NCI-H128 (cell line): Measurements from ENCODE around the gene MID1.

Source experiments
- DNase-seq: peaks from one replicate; lab custom pipeline; 2025; ENCODE audit not compliant: unreplicated experiment; lab: John Stamatoyannopoulos, UW

Gene MID1

DNA sequence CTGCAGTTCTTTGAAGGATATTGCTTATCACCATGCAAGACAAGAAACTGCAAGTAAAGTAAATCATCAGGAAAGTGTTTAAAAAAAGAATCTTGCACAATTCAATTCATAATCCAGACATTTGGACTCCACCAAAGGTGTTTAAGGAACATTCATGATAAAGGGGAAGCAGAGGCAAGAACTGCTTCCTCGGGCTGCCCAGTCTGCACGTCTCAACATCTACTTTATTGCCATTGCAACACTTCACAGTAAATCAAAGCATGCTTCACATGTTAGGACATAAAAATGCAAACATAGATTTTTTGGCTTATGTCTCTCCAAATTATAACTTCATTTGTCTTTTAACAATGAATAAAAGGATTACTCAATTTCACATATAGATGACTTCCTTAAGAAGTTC lies 42.5 kb downstream of the MID1 start:
- DNase-seq: no peak

DNA sequence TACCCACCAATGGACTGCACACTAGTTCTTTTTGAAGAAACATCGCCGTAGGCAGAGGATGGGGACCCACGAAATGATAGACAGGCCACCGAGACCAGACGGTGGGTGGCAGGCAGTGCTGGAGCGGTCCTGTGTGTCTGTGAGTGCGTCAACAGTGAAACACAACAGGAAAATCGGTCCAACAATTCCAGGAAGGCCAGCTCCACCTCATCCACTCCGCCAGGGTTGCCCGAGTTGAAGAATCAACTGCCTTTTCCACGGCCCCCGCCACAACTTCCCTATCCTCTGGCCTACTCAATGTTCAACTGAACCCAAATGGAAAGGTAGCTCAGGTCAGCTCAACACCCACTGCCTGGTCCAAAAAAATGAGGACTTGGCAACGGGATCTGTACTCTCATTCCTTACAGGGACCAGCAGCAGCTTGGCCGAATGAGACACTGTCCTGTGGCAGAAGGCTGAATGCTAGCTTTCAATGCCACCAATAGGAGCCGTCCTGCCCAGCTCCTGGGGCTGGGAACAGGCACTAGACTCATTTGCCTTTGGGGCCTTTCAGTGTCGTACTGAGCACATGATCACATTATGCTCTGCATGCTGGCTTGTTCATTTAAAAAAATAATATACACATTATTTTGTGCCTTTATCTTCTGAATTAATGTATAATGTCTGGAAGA lies 43.5 kb downstream of the MID1 start:
- DNase-seq: no peak

DNA sequence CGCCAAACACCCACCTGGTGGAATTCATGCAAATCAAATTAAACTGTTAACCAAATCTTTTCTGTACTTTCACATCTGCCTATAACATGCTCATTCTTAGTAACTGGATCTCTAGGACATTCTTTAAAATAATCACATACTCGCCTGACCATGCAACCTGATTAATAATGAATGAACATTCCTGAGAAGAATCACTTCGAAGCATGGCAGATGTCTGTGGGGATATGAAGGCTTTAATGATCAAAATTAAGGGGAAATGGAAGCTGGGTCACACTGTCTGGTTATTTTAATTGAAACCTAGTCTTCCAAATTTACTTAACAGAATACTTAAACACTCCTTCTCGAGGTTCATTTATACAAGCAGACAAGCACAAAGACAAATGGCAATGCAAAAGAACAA lies 44.2 kb downstream of the MID1 start:
- DNase-seq: no peak

DNA sequence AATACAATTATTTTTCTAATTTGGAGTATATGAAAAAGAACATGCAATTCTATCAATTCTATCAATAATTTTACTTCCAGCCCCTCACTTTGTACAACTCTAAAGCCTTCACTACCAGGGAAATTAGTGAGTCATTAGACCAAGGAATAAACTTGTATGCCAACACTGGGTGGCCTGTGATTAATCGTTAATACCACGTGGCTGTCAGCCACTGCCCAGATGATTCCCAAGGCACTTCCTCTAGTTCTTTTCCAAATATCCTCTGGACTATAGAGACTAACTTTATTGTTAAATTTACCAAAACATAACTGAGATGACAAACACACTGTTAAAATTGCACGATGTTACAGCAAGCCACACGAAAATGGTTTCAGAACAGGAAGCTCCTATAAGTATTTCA lies 45.7 kb downstream of the MID1 start:
- no peak for DNase-seq

DNA sequence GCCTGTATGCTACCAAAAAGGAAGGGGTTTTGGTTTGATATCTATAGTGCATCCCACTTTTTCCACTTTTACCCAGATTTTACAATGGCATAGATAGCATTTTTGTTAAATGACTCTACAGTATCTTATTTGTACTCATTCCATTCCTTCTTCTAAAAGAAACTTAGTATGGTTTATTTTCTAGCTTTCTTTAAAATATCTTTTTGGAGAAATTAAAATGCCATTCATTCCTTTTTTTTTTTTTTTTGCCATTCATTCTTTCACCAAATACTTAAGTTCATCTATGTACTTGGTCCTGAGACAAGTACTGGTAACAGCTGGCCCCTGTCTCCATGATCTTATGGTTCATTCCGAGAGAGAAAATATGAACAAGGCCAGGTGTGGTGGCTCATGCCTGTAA lies 49.1 kb downstream of the MID1 start:
- DNase-seq: no peak

DNA sequence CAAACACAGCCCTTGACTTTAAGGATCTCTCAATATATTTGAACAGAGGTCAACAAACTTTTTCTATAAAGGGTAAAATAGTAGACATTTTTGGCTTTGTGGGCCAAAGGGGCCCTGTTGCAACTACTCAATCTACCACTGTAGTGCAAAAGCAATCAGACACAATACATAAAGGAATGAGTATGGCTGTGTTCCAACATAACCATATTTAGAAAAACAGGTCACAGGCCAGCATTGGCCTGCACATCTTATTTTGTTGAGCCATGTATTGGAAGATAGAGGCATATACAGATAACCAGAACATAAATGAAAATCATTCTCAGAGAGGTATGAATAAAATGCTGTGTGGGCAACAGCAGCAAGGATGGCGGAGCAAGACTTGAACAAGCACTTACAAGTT lies 49.8 kb downstream of the MID1 start:
- DNase-seq: no peak

DNA sequence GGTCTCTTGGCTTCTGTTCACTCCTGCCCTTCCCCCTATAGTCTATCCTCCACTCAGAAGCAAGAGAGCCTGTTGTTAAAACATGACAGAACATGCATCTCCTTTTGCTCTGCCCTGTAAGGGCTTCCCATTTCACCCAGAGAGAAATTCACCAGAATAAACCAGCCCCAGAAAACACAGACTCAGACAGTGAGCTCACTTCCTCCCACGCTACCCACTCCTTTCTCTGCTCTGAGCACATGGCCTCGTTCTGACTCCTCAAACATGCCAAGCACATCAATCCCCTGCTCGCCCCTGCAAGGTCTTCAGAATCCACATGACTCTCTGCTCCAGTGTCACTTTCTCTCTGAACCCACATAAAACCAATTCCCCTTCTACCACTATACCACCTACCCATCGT lies 50.4 kb downstream of the MID1 start:
- DNase-seq: no peak

DNA sequence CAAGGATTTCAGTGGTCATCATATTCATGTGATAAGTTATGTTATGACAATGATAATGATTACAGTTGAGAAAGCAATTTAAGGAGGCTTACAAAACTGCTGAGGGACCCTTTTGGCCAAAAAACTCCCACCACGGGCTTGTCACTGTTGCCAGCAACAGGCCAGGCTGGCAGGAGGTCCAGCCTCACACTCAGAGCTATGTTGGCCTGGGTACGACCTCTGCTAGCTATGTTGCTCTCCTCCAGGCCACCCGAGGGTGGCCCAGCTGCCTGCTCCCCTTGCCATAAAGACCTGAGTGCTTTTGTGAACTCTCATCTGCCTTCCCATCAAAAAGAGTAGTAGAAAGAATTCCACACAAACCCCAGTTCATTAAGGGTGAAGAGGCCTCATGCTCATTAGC lies 52.0 kb downstream of the MID1 start:
- no peak for DNase-seq

DNA sequence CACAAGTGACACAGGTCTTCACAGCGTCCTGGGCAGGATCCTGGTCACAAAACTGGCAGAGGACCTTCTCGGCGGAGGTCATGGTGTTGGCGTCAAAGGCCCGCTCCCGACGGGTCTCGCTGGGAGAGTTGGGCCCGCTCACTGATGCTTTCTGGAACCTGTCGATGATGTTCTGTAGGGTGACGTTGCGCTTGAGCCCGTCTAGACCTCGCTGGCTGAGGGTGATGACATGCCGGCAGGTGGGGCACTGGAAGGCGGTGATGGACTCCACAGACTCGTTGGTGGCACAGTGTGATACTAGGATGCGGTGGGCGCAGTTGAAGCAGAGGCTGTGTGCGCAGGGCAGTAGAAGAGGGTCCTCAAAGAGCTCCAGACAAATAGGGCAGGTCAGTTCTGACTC lies 53.2 kb downstream of the MID1 start:
- DNase-seq: no peak

DNA sequence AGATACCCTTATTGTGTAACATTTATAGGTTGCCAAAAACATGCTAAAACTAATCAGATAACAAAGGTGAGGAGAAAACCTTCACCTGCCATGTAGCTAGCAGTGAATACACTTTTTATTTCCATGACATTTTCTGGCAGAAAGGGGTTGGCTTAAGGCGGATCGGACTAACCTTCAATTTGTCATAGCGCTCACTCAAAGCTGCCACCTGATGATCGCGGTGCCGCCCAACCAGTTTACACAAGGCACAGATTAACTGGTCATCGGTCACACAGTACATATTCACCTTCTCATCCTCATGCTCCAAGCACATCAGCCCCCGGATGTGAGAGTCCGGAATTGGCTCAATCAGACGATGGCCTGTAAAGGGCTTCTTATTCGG lies 53.7 kb downstream of the MID1 start:
- no peak for DNase-seq

DNA sequence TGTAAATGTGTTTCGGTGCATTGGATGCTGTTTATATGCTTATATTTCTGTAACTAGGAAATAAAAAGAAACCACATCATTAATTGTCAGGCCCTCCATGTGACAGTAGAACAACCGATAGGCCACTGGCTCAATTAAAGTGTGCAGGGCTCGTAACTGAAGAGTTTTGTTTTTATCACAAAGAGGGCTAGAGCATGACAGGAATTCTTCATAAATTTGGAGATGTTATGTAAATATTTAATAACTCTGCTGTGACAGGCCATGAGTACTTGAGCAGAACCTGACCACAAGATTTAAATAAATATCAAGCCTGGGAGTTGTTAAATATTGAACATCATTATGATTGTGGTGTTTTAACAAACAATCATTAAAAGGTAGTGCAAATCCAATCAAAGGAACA lies 55.9 kb downstream of the MID1 start:
- no peak for DNase-seq

DNA sequence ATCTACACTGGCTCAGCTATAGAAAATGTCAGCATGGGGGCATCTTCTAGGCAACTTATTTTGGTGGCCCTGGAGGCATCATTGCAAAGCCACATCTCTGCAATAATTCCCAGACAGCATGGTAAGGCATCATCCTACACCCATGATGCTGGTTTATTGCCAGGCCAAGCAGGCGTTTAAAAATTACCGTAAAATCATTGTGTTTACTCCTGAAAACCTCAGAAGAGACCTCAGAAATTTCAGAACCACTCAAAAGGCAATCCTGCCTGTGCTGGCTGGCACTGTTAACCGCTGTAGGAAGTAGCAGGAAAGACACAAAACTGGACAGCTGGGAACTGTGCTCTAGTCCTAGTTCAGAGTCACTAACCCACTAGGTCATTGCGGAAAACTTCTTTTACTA lies 63.2 kb downstream of the MID1 start:
- no peak for DNase-seq

DNA sequence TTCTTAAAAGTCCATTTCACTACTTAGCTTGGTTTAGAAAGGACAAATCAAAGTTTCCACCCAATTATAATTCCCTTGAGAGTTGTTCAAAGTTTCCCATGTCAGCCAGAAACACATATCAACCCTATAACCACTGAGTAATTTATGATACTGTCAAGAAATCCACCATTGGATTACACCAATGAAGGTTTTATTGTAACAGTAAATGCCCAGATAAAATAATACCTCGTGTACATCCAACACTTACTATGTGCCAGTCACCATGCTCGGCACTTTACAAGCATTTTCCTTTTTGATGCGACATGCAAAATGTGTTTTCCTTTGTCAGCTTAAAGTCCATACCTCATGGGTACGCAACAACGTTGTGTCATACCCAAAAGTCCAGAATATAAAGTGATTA lies 64.0 kb downstream of the MID1 start:
- no peak for DNase-seq

DNA sequence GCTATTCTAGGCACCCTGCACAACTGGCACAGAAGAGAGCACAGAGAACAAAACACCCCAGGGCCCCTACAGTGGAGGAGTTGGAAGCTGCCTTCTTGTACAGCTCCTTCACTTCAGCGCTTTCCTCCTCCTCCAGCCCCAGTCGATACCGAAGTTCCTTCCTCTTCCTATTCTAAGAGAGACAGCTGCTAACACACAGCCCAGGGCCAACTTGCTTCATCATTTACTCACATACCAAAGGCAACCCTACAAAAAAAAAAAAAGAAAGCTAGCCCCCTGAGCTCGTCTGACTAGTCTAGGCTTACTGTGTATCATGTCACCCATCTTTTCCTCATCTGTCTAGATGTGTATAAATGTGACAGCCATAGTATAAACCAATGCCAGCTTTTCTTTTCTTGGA lies 64.5 kb downstream of the MID1 start:
- no peak for DNase-seq

DNA sequence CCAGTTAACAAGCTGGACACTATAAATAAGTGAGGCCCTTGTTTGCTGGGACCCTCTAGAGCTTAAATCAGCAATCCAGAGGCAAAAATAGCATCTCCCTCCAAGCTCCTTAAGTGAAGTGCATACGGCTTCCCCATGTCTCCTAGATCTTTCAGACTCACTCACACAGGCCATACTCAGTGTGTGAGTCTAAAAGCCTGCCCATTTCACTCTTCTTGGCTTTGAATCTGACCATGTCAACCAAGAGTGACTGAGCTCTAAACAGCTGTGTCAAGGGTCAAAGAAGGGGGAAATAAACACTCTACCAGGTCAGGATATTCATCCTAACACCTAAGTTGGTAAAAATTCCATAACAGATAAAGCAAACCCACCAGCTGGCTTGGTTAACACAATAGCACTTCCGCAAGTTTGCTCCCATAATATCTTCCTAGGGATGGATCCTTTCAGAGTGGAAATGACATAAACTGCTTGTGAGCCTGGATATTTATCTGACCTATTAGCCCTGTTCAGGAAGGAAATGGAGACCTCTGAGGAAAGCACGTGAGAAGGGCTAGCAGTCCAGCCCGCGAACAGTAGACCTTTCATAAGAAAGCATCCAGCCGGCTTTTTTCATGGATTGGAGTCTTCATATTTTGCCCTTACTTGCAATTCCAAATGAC lies 65.6 kb downstream of the MID1 start:
- no peak for DNase-seq

DNA sequence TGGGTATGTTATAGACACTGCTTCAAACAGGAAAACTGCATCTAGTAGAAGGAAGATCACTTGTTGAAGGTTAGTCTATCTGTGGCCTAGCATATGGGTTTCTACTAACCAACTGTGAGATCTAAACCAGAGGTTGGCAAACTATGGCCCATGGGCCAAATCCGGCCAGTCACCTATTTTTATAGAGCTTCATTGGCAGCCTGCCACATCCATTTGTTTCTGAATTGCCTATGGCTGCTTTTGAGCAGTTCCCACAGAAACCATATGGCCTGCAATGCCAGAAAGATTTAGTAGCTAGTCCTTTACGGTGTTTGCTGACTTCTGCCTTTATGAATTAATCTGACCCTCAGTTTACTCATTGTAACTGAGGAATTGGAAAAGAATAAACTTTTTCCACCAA lies 71.1 kb downstream of the MID1 start:
- no peak for DNase-seq

DNA sequence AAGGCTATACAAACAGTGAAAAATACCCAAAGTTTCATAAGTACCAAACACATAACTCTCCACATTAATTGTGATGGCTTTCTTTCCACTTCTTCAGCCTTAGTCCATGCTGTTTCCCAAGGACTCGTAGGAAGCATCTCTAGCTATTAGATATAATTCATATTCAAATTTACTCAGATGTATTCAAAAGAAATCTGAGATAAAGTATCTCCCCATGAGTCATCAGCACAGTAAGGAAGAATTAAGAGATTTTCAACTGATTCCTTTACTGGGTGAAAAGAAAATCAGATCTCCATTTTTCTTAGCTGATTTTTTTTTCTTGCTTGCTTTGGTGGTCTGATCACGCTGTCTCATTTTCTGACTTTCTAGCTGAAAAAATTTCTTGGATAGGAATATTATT lies 71.7 kb downstream of the MID1 start:
- no peak for DNase-seq

DNA sequence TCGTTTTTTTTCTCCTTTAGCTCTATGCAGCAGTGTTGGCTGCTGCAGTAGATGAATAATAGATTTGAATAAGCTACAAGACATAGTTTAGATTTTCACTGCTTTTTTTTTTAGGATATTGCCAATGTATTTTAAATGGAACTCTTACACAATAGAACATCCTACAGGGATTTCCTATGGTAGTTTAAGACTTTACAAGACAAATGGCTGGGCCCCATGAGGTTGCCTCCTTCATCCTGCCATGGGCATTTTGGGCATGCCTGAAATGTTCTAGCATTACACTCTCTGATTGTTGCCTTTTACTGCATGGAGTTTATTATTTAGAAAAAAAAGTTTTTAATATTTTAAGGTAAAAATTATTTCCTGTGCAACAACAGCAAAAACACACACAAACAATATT lies 74.5 kb downstream of the MID1 start:
- DNase-seq: no peak

DNA sequence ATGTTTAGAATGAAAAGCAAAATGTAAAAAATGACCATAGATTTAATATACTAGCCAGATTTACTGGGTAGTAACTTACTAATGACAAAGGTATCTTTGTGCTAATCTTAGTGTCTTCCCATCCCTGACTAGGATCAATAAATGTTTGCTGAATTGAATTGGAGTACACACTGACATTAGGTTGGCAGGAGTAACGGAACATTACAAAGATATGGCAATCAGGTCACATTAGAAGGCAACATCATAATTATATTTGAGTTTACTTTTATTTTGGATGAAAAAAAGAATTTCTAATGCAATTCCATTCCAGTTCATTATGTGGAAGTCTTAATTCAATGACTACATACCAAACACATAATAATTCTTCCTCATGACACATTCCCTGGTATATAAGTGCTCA lies 77.8 kb downstream of the MID1 start:
- no peak for DNase-seq

DNA sequence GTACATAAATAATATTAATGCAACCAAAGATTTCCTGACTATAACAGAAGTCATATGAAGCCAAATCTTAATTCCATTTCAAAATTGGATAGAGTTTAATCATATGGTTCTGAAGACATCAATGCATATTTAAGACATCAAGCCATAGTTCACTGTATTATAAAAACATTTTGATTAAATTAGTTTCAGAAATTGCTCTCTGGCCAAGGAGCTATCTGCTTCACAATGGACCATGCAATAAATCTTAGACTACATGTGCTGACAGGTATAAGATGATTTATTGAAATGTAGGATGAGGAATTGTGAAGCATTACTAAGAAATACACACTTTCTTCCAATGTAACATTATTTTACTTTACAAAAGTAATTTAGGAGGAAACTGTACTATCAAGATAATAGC lies 81.6 kb downstream of the MID1 start:
- no peak for DNase-seq

DNA sequence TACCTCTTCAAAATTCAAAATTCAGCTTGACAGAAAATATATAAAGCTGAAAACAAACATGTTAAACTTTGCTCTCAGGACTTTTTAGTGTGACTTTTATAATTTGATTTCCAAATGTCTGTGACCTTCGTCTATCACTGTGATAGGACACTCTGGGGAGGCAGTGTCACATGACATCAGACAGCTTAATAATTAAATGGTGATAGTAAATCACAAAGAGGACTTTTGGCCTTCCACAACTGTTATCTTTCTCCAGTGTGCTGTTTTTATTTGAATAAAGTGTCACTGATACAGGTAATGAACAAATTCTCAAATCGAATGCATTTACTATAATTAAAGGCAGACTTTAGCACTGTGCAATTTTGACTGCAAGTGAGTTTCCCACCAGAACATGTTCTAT lies 83.1 kb downstream of the MID1 start:
- no peak for DNase-seq

DNA sequence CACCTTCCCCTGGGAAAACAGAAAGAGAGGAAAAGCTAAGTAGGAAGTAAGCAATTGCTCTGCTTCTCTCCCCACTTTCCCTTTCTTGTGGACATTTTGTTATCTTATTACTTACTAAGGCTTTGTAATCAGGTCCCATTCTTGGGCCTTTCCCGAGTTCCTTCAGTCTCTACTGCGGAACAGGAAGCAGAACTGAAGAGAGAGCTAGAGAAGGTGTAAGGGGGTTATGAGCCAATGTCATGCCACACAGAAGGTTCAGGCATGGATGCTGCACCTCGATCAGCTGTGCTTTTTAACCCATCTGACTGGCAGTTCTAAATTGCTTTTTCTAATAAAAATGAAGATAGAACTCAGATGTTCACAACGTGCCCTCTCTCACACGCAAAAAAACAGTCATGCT lies 83.6 kb downstream of the MID1 start:
- no peak for DNase-seq

DNA sequence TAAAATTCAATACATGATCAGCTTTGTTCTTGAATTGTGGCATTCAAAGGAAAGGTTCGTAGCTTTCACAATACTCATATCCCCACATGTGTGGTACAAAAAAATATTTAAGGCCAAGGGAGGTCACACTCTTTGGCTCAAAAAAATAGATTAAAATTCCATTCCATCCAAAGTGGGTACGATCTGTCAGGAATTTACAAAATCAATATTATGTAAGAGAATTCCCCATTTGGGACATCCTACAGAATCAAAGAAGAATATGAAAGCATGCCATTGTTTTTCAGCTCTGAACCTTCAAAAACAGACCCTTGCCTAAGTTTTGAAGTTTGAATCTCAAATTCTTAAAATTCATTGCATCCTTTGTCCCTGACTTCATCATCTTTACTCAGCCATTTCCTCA lies 85.8 kb downstream of the MID1 start:
- no peak for DNase-seq
